GM19397 (cell line): ENCODE measurements around the gene LRRC3.
"Not testable (repeated sequence)": the region's sequence is repeated elsewhere in the genome, so short reads cannot be mapped to it uniquely, and the experiment has no call there.

Experiments used
- ATAC-seq: cut with Tn5 transposase; IDR thresholded peaks from one replicate; pipeline ENCODE4 v1.9.1; 2021; ENCODE audit warnings: mild to moderate bottlenecking, moderate library complexity; ENCODE audit not compliant: unreplicated experiment

Gene LRRC3

DNA sequence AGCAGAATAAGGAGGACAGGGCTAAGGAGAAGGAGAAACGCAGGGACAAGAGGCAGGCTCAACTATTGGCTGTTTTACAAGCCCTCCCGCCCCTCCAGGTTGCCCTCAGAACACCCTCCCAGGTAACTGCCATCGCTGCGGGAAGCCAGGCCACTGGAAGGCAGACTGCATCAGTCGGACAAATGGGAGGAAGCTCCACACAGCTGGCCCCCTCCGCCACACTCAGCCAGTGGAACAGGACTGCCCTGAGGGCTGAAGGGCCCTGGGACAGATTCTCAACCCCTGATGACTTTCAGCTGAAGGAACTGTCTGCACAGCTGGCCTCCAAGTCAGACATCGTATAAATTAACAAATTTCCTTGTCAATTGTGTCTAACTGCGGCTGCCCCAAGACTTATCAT is 21.8 kb downstream of the LRRC3 start:
- no peak for ATAC-seq

DNA sequence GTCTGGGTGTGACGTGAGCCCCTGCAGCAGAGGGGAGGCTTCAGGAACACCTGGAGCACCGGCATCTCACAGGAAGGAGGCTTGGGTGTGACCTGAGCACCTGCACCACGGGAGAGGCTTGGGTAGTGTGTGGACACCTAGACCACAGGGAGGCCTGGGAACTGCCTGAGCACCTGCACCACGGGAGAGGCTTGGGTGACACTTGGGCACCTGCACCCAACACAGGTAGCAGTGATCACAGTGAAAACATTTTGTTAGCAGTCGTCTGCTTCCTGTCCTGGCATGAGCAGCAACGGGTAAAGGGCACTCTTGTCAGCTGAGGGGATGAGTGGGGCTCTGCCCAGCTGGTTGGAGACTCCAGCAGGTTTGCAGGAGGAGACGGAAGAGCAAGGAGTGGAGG is 22.4 kb downstream of the LRRC3 start:
- ATAC-seq = no peak

DNA sequence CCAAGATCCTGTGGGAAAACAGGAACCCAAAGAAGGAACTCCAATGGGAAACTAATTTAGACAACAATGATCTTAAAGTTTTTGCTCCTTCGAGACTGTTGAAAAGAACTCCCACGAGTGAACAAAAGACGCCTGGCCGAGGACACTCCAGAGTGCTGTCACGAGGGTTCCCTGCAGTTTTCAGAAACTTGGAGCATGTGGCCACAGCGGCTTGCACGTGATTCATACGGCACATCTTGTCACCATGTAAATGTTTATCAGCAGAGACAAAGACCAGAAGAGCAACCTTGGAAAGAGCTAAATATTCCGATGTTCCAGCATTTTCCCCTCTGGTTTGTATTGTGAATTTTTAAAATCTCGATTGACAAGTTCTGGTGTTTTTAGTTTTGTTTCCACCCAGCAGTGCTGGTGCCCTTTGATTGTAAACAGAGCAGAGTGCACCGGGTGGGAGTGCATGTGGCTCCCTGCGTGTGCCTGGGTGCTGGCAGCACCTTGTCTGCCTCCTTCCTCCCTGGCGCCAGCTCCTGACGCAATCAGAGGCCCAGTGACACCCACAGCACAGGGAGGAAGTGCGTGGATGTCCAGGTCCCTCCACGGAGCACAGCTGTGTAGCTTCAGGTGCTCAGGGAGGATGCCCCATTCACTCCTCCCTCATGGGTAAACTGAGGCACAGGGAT is 23.0 kb downstream of the LRRC3 start:
- no peak for ATAC-seq

DNA sequence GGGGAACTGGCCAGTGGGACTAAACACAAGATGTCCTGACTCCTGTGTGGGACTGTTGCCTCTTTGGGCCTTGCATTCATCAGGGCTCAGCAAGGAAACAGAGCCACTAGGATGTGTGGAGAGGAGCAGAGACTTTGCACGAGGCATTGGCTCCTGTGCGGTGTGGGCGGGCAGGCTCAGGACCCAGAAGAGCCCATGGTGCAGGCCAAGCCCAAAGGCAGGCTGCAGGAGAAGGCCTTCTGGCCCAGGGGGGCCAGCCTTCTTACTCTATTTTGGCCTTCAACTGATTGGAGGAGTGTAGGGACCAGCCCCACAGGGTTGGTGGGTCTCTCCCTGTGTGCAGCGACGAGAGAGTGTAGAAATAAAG is 23.5 kb downstream of the LRRC3 start:
- no peak for ATAC-seq

DNA sequence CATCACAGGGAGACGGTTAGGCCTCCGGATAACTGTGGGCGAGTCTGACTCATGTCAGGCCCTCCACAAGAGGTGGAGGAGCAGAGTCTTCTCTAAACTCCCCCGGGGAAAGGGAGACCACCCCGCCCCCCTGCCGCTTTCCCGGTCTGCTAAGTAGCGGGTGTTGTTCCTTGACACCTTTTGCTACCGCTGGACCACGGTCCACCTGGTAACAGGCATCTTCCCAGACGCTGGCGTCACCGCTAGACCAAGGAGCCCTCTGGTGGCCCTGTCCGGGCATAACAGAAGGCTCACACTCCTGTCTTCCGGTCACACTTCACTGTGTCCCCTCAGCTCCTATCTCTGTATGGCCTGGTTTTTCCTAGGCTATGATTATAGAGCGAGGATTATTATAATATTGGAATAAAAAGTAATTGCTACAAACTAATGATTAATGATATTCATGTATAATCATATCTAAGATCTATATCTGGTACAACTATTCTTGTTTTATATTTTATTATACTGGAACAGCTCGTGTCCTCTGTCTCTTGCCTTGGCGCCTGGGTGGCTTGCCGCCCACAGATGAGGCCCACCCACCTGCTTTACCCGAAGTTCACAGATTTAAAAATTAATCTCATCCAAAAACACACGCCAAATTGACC is 24.4 kb downstream of the LRRC3 start:
- ATAC-seq = not testable (repeated sequence)

DNA sequence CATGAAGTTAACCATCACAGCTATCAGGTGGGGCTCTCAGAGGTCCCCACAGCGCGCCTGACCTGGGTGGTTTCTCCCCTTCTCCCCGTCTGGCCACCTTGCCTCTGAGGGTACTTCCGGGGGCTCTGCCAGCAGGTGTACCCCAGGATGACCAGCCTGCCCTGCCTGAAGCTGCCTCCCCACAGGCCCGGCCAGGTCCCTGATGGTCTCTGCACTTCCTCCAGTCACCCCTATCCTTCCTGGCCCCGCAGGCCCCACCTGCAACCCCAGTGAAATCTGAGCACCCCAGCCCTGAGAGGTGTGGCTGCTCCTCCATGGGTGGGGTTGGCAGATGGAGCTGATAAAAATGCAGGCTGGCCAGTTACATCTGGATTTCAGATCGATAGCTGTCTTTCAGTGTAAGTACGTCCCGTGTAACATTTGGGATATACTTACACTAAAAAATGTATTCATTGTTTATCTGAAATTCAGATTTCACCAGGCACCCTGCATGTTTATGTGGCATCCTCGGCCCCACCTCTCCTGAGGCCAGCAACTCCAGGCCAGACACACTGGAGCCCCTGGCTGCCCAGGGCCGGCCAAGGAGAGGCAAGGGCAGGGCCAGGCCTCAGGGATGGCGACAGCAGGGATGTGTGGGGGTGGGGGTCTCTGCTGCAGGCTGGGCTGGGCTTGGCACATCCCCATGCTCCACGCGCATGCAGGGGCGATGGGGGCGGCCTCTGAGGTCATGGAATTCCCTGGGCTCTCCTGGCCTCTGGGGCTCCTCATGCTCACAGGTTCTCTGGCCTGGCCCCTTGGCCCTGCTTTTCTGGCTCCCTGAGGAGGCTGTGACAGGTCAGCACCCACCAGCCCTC is 25.1 kb downstream of the LRRC3 start:
- ATAC-seq = no peak

DNA sequence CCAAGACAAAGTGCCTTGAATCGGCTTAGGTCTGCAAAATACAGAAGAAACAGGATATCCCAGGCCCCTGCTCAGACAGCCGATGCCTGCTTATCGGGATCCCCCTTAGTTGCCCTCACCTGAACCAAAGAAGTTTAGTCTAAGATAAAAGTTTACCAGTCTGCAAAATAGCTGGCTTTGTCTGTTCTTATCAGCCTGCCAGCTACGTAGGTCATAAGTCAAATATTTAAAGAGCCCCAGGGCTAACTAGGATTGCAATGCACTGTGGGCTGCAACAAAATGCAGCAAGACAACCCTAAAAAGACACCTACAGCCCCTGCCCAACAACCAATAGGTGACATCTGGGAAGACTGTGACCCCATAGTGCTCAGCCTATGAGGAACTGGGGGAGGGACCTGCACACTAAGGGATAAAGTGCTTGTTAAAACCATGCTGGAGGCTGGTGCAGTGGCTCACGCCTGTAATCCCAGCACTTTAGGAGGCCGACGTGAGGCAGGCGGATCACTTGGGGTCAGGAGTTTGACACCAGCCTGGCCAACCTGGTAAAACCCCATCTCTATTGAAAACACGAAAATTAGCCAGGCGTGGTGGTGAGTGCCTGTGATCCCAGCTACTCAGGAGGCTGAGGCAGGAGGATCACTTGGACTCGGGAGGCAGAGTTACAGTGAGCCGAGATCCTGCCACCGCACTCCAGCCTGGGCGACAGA is 27.4 kb downstream of the LRRC3 start:
- ATAC-seq = no peak

DNA sequence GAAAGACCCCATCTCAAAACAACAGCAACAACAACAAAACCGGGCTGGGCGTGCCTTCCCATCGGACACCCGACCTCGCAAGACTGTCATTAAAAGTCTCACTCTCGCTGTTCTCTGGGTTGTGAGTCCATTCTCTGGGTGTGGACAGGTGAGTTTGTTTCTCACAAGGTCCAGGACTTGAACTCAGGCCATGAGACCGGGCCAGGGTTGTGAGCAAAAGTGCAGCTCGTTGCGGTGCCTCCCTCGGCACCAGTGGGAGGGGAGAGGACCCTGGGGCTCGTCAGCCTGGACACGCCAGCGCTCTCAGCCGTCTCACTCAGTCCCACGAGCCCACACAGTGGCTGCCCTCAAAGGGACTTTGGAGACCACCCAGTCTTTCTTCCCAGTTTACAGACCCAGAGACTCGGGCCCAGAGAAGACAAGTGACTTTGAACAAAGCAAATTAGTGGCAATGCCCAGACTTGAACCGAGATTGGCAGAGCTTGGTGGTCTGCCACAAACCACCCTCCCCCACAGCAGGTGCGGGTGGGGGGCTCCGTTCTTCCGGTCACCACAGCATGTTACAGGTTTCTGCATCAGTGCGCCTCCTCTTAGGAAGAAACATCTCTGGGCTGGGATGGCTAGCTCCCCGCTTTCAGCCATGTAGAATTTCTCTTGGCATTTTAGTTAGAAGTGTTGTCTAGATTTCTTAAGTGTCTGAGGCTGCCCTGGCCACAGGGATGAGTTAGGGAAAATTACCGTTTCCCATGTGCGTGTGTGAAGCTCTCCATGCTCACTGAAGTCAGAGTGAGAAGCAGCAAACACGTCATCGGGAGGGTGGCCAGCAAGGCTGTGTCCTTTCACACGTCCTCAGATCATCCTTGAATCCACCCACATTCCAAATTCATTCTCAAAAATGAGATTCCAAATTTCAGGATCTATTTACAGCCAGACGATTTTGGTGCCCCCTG is 28.3 kb downstream of the LRRC3 start:
- ATAC-seq = no peak

DNA sequence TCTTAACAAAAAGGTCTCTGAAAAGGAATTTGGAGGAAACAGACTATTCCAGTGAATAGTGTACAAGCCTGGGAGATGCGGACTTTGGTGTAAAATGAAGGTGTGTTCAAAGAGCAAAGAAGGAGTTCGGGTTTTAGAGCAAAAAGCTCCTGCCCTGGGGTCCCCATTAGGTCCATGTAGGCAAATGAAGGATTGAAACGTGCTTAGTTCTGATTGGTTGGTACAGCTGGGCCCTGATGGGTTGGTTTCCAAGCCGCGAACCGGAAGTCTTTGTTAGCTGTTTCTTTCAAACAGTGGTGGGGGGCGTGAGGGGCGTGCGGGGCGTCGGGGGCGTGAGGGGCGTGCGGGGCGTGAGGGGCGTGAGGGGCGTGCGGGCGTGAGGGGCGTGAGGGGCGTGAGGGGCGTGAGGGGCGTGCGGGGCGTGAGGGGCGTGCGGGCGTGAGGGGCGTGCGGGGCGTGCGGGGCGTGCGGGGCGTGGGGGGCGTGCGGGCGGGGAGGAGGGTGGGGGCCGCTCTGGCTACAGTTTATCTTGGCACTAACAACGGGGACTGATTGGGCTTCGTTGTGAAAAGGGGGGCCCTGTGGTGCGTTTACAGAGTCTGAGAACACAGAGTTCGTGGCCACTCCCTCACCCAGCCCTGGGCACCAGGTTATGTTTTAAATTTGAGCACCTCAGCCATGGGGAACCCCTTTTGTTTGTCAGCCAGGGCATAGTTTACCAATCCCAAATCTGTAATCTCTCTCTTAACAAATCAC is 29.4 kb downstream of the LRRC3 start:
- ATAC-seq = no peak

DNA sequence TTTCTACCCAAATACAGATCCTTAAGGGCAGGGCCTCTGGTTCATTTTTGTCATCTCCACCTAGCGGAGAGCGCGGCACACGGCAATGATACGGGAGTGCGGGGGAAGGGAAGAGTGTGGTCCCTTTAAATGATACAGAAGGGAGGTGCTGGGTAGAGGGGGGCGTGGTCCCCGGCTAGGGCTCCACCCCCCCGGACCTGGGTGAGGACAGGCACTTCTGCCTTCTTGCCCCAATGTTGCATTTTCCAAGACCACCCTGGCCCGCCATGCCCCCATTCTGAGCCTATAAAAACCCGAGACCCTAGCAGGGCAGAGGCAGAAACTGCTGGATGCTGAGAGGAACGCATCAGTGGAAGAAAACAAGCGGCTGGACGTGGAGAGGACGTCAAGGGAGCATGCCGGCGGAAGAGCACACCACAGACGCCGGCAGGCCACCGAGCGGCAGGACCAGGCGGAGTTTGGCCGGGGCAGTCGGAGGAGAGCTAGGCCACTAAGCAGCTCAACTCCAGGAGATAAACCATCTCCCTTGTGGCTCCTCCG is 30.0 kb downstream of the LRRC3 start:
- no peak for ATAC-seq

DNA sequence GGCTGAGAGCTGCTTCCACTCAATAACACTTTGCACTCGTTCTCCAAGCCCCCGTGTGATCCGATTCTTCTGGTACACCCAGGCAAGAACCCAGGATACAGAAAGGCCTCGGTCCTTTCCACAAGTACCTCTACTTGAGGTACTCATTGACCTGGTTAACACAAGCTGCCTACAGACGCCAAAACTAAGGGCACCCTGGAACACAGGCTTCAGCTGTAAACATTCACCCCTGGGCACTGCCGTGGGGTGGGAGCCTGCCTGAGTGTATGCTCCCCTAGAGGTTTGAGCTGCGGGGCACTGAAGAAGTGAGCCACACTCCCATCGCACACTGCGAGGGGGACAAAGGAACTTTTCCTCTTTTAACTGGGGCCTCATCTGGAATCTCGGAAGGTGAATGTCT is 30.5 kb downstream of the LRRC3 start:
- no peak for ATAC-seq

DNA sequence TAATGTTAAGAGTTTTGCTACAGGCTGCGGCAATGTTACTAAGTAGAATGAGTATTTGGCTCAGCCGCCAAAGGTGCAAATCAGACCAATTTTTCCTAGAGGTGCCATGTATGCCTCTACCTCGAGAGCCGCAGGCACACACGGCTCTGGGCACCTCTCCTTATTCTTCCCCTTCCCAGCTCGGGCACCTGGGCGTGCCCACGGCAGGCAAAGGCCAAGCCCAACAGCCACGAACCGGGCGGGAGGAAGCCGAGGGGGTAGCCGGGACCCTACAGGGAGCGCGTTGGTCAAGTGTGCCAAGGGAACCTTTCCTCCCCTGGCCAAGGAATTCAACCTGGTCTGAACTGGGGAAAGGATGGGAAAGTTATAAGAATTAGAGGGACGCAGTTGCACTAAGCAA is 31.0 kb downstream of the LRRC3 start:
- ATAC-seq = no peak

DNA sequence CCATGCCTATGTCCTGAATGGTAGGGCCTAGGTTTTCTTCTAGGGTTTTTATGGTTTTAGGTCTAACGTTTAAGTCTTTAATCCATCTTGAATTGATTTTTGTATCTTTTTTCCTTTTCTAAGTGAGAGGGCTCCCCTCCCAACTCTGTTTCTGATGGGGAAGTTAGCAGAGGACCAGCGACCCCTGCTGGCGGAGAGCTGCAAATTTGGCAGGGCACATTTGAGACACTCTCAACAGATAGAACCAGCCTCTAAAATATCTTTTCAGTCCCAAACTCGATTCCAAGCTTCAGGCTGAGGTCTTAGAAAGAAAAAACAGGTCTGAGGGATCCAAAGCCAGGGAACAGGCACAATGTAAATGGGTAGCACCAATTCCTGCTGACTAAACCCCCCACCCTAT is 32.5 kb downstream of the LRRC3 start:
- ATAC-seq = no peak

DNA sequence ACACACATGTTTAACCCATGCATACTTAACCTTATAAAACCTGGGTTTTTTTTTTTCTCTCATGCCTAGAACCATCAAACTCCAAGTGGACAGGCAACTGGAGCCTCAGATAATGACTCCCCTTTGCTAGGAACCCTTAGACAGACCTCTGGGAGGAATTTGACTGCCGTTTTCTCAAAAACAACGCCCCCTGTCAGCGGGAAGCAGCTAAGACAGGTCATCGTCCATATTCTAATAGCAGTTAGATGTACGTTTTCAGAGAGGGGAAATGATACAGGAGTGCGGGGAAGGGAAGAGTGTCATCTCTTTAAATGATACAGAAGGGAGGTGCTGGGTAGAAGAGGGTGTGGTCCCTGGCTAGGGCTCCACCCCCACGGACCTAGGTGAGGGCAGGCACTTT is 34.7 kb downstream of the LRRC3 start:
- ATAC-seq = no peak

DNA sequence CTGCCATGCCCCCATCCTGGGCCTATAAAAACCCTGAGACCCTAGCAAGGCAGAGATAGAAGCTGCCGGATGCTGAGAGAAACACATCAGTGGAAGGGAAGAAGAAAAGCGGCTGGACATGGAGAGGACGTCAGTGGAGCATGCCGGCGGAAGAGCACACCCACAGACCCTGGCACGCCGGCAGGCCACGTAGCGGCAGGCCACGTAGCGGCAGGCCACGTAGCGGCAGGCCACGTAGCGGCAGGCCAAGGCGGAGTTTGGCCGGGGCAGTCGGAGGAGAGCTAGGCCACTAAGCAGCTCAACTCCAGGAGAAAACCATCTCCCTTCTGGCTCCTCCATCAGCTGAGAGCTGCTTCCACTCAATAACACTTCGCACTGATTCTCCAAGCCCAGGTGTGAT is 35.1 kb downstream of the LRRC3 start:
- ATAC-seq = no peak

DNA sequence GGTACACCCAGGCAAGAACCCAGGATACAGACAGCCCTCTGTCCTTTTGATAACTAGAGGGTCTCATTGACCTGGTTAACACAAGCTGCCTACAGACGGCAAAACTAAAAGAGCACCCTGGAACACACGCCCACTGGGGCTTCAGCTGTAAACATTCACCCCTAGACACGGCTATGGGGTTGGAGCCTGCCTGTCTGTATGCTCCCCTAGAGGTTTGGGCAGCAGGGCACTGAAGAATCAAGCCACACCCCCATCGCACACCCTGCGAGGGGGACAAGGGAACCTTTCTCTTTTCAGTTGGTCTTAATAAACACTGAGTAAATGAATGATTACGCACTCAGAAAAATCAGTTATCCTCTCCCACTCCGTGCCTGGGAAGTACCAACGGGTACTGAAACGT is 35.5 kb downstream of the LRRC3 start:
- ATAC-seq = no peak

DNA sequence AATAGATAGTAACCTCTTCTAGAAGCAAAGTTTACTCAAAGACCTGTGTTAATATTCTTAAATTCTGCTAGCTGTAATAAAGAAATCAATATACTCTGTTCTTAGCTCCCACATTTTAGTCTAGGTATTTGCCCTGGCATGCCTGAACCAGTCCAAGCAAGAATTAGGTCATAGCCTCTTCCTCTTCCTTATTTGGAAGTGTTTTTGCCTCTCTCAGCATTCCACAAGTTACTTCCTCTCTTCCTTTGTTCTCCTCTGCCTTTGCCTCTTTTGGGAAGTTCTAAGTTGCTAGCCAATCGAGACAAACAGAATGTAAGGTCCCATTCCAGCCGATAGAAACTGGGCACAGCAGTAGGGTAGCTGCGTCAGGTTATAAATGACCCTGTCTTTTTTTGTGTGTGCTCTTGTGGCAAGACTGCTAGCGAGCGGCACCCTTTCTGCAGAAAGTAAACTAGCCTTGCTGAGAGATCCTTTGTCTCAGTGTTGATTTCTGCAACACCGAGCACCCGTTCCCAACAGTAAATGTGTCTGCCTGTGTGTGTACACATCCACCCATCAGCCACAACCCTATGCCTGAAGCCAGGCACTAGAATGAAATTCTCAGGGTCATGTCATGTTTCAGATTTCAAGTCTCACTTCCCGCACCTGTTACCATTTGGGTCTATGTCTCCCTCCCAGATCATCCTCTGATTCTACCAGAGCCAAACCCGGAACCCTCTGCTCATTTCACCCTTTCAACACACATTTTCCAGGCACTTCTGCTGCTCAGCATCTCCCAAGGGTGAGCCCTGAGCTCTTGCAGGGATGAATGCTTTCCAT is 37.5 kb downstream of the LRRC3 start:
- ATAC-seq = no peak

DNA sequence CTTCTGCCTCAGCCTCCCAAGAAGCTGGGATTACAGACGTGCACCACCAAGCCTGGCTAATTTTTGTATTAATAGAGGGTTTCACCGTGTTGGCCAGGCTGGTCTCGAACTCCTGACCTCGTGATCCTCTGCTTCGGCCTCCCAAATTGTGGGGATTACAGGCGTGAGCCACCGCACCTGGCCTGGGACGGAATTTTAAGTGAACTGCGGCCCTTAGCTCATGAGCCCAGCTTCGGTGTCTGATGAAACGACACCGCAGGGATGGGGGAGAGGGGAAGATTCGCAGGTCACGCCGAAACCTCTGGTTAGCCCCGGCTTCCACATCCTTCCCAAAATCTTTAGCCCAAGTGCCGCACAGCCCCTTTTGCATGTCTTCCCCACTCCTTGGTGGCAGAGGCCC is 39.1 kb downstream of the LRRC3 start:
- ATAC-seq = no peak

DNA sequence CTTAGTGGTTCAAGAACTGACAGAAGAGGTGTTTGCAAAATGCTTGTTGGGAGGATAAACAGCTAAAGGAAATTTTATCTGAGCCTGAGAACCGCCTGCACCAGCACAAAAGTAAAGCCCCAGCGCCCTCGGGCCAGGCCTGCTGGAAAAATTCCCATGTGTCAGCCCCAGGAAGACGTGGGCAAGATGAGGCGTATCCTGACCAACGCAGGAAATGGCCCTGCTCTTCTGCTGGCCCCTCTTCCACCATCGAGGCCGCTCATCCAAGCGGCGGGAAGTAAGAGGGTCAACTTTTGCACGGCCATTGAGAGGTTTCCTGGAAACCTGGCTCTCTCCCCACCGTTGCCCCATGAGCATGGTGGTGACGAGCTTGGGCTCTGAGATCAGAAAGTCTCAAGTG is 39.6 kb downstream of the LRRC3 start:
- no peak for ATAC-seq
